ENCODE results near the gene STUB1.

- no peak for TF ChIP-seq CTCF (IDR thresholded peaks at IDR 0.05; ENCODE audit: insufficient read depth, low read length)
- no peak for TF ChIP-seq REST (IDR thresholded peaks at IDR 0.05; ENCODE audit: insufficient replicate concordance, low read depth)
- no peak for TF ChIP-seq GABPA (IDR thresholded peaks at IDR 0.05; ENCODE audit: low read depth)
These were observed 48.9 kb downstream of the STUB1 start for GRCh38 chr16:728890-729744.
